Tibial nerve (tissue), 4 donors: Measurements from ENCODE around the gene FAM222A. TPM values are rescaled to one million over a fixed set of nuclear protein-coding genes. Genes with fewer than 3 reads are reported as not detected.

Experiments used
- DNase-seq, 2 donors: peaks; one replicate each; pipeline ENCODE4 v3.0.0-alpha.2; 2019; ENCODE audit warnings: low spot score in 2 of 2
- H3K27ac ChIP-seq, 4 donors: fragments of 200-600 bp; sonication (generic) in 3 of 4; one replicate each; pipeline ENCODE4 v1.5.1; 2017 to 2019; ENCODE audit warnings: mild to moderate bottlenecking in 1 of 4
- H3K27me3 ChIP-seq, 2 donors: fragments of 200-600 bp; sonication (generic) in 1 of 2; one replicate each; pipeline versions ENCODE4 v1.5.1 to v1.6.0; 2017 to 2019
- H3K36me3 ChIP-seq, 3 donors: fragments of 200-600 bp; sonication (generic); one replicate each; pipeline ENCODE4 v1.5.1; 2018 to 2019
- H3K4me1 ChIP-seq, 4 donors: fragments of 200-600 bp; sonication (generic) in 3 of 4; one replicate each; pipeline ENCODE4 v1.5.1; 2017 to 2019
- H3K4me3 ChIP-seq, 4 donors: fragments of 200-600 bp; sonication (generic) in 3 of 4; one replicate each; pipeline ENCODE4 v1.5.1; 2017 to 2019; ENCODE audit warnings: mild to moderate bottlenecking in 1 of 4, moderate library complexity in 1 of 4
- H3K9me3 ChIP-seq, 4 donors: fragments of 200-600 bp; sonication (generic) in 3 of 4; one replicate each; pipeline ENCODE4 v1.5.1; 2017 to 2019
- CTCF ChIP-seq, 5 experiments: fragments of 200-600 bp in 3 of 5; fragments of 450-650 bp in 2 of 5; sonication (generic) in 3 of 5; IDR thresholded peaks; one replicate each; pipeline ENCODE4 v1.5.1; 2016 to 2019; ENCODE audit warnings: antibody characterized with exemption in 5 of 5, mild to moderate bottlenecking in 3 of 5, moderate library complexity in 2 of 5
- EP300 ChIP-seq, 2 donors: sonication (generic); formaldehyde crosslinking; IDR thresholded peaks; one replicate each; pipeline ENCODE4 v1.6.1; 2017; ENCODE audit warnings: antibody characterized with exemption in 2 of 2, mild to moderate bottlenecking in 1 of 2
- POLR2A ChIP-seq, 2 donors: fragments of 450-650 bp; IDR thresholded peaks; one replicate each; pipeline ENCODE4 v1.6.1; 2017; ENCODE audit warnings: antibody characterized with exemption in 2 of 2, mild to moderate bottlenecking in 2 of 2, moderate library complexity in 2 of 2
- WGBS, 2 donors: methylation state at CpG; one replicate each; pipeline ENCODE4 v1.1.5; 2018; 5-methylcytosine and 5-hydroxymethylcytosine counted together
- total RNA-seq, 4 donors: library from RNA; depleted of rRNA; stranded (reverse); fragments of >200 nt; gene quantifications; one replicate each; pipeline ENCODE4 v1.1.0, GENCODE V29; 2016

Gene FAM222A
- total RNA-seq, 4 donors from 2014 or later, result 1.3 to 3.3 (median 1.9) TPM

- peaks cover 0 to 40% (median 0%) of the 10 kb centered on the region in 4 donors for H3K4me1 ChIP-seq
- H3K4me3 ChIP-seq, result no peak overlapping the region
- no peak for TF ChIP-seq CTCF (IDR thresholded peaks at IDR 0.05)
- TF ChIP-seq POLR2A (IDR thresholded peaks at IDR 0.05), result no peak
- TF ChIP-seq EP300 (IDR thresholded peaks at IDR 0.05), result no peak
- no peaks in the 10 kb centered on the region for H3K9me3 ChIP-seq
- DNase-seq, result peak in 1 of 2 donors; percentile 13
- peaks cover 0 to 17% of the 10 kb centered on the region in 2 donors for H3K27me3 ChIP-seq
- H3K27ac ChIP-seq, result no peak overlapping the region
- H3K36me3 ChIP-seq, result no peaks in the 10 kb centered on the region
- WGBS, 2 donors, result 26 to 56% methylated on average over 4 to 12 of the region's 12 CpGs
Measured at GRCh38 chr12:109736552-109737108, 23.0 kb downstream of the FAM222A start.

- Histone ChIP-seq H3K36me3 (no peaks in the 10 kb centered on the region), H3K27ac (no peak overlapping the region), H3K9me3 (no peaks in the 10 kb centered on the region), H3K4me3 (no peak overlapping the region), H3K27me3 (peaks cover 0 to 17% of the 10 kb centered on the region in 2 donors), H3K4me1 (peaks cover 0 to 38% (median 0%) of the 10 kb centered on the region in 4 donors)
- no peak for DNase-seq
- 20 to 21% methylated on average over 1 of the region's 1 CpG for WGBS, 2 donors
- TF ChIP-seq EP300 (IDR thresholded peaks at IDR 0.05), result no peak
- no peak for TF ChIP-seq CTCF (IDR thresholded peaks at IDR 0.05)
- no peak for TF ChIP-seq POLR2A (IDR thresholded peaks at IDR 0.05)
Measured at GRCh38 chr12:109737126-109737525, 23.5 kb downstream of the FAM222A start.

- 59 to 64% methylated on average over 7 of the region's 7 CpGs for WGBS, 2 donors
- Histone ChIP-seq H3K4me1 (peaks cover 0 to 34% (median 0%) of the 10 kb centered on the region in 4 donors), H3K4me3 (no peak overlapping the region), H3K27me3 (peaks cover 0 to 17% of the 10 kb centered on the region in 2 donors), H3K9me3 (no peaks in the 10 kb centered on the region), H3K27ac (no peak overlapping the region), H3K36me3 (no peaks in the 10 kb centered on the region)
- no peak for DNase-seq
- TF ChIP-seq POLR2A (IDR thresholded peaks at IDR 0.05) (no peak), CTCF (IDR thresholded peaks at IDR 0.05) (no peak), EP300 (IDR thresholded peaks at IDR 0.05) (no peak)
Measured at GRCh38 chr12:109737631-109738030, 24.0 kb downstream of the FAM222A start.

- no peaks in the 10 kb centered on the region for H3K9me3 ChIP-seq
- no peak overlapping the region for H3K4me3 ChIP-seq
- peaks cover 0 to 36% (median 0%) of the 10 kb centered on the region in 4 donors for H3K4me1 ChIP-seq
- WGBS, 2 donors, result 48 to 60% methylated on average over 4 of the region's 4 CpGs
- peaks cover 0 to 17% of the 10 kb centered on the region in 2 donors for H3K27me3 ChIP-seq
- H3K36me3 ChIP-seq, result no peaks in the 10 kb centered on the region
- TF ChIP-seq EP300 (IDR thresholded peaks at IDR 0.05) (no peak), CTCF (IDR thresholded peaks at IDR 0.05) (no peak), POLR2A (IDR thresholded peaks at IDR 0.05) (no peak)
- H3K27ac ChIP-seq, result no peak overlapping the region
- DNase-seq, result peak in 1 of 2 donors; percentile 3
Measured at GRCh38 chr12:109738209-109738608, 24.6 kb downstream of the FAM222A start.

GRCh38 chr12:109738878-109739665 lies 25.4 kb downstream of the FAM222A start:
- H3K27ac ChIP-seq, result no peak overlapping the region
- no peaks in the 10 kb centered on the region for H3K9me3 ChIP-seq
- WGBS, 2 donors, result 74 to 82% methylated on average over 5 to 6 of the region's 6 CpGs
- peaks cover 0 to 38% (median 0%) of the 10 kb centered on the region in 4 donors for H3K4me1 ChIP-seq
- peak in 1 of 2 donors; percentile 1 for DNase-seq
- peaks cover 0 to 2% (median 0%) of the 10 kb centered on the region in 3 donors for H3K36me3 ChIP-seq
- peaks cover 0 to 17% of the 10 kb centered on the region in 2 donors for H3K27me3 ChIP-seq
- TF ChIP-seq EP300 (IDR thresholded peaks at IDR 0.05) (no peak), POLR2A (IDR thresholded peaks at IDR 0.05) (no peak), CTCF (IDR thresholded peaks at IDR 0.05) (no peak)
- H3K4me3 ChIP-seq, result no peak overlapping the region
